HG03108 (cell line): Measurements from ENCODE around the gene GIMAP4.
"Not testable (repeated sequence)": the region's sequence is repeated elsewhere in the genome, so short reads cannot be mapped to it uniquely, and the experiment has no call there.

ENCODE experiments used
- ATAC-seq: cut with Tn5 transposase; IDR thresholded peaks from one replicate; pipeline ENCODE4 v1.9.1; 2021; ENCODE audit warnings: moderate library complexity; ENCODE audit not compliant: unreplicated experiment

Gene GIMAP4

GRCh38 chr7:150579979-150580637 is 12.9 kb downstream of the GIMAP4 start:
- ATAC-seq: not testable (repeated sequence)

- no peak for ATAC-seq
Measured at GRCh38 chr7:150580638-150581394, 13.6 kb downstream of the GIMAP4 start.

- no peak for ATAC-seq
Measured at GRCh38 chr7:150585199-150585598, 18.0 kb downstream of the GIMAP4 start.

GRCh38 chr7:150586068-150586784 is 19.0 kb downstream of the GIMAP4 start:
- no peak for ATAC-seq

- ATAC-seq: no peak
Measured at GRCh38 chr7:150586785-150587152, 19.6 kb downstream of the GIMAP4 start.

- ATAC-seq: no peak
Measured at GRCh38 chr7:150587551-150587950, 20.4 kb downstream of the GIMAP4 start.

GRCh38 chr7:150594805-150595204 is 27.6 kb downstream of the GIMAP4 start:
- ATAC-seq: no peak

- ATAC-seq: no peak
Measured at GRCh38 chr7:150595361-150595760, 28.2 kb downstream of the GIMAP4 start.

GRCh38 chr7:150603600-150603999 is 36.4 kb downstream of the GIMAP4 start:
- ATAC-seq: not testable (repeated sequence)

- ATAC-seq: no peak
Measured at GRCh38 chr7:150610233-150610632, 43.0 kb downstream of the GIMAP4 start.

- no peak for ATAC-seq
Measured at GRCh38 chr7:150612925-150613324, 45.7 kb downstream of the GIMAP4 start.

- no peak for ATAC-seq
Measured at GRCh38 chr7:150613880-150614279, 46.7 kb downstream of the GIMAP4 start.

- ATAC-seq: not testable (repeated sequence)
Measured at GRCh38 chr7:150614426-150614825, 47.2 kb downstream of the GIMAP4 start.

GRCh38 chr7:150615221-150615755 is 48.1 kb downstream of the GIMAP4 start:
- ATAC-seq: not testable (repeated sequence)

GRCh38 chr7:150620061-150620460 is 52.9 kb downstream of the GIMAP4 start:
- no peak for ATAC-seq

GRCh38 chr7:150620617-150621371 is 53.6 kb downstream of the GIMAP4 start:
- ATAC-seq: no peak

GRCh38 chr7:150621376-150621775 is 54.2 kb downstream of the GIMAP4 start:
- no peak for ATAC-seq
